CD4-positive, alpha-beta T cell treated with Interleukin-4 for 4 hours (primary cell): Measurements from ENCODE around the gene RTN4RL2.

Experiments used
- DNase-seq: peaks from one replicate; pipeline ENCODE4 v3.0.0-alpha.2; 2020

The RTN4RL2 gene

DNA sequence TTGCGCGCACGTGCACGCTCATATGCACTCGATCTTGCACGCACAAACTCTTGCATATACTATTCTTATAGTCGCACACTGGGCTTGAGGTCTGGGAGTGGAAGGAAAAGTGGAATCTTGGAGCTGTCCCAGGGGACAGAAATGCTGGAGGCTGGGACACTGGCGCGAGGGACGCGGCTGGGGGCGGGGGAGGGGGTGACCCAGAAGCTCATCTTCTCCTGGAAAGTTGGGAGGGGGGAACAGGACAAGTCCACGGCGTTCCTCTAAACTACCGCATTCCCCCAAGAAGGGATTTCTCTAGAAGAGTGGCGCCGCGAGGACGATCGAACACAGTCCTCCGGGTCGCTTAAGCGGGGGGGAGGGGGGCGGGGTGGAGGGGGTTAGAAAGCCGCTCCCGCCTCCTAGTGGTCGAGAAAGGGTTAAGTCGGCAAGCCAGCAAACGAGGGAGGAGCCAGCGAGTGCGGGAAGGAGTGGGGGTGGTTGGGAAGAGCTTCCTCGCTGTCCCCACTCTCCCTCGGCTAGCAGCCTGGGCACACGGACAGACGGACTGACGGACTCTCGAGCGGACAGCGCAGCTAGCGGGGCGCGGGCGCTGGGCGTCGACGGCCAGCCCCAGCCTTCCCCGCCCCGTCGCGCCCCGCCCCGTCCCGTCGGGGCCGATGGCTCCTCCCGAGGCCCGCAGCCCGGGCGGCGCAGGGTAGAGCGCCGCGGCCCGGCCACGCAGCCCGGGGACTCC lies at the start of gene RTN4RL2:
TSS of gene RTN4RL2 (plus strand) at position 507 of the 736 bp plus-strand sequence. CDS start 338 bp downstream, outside the sequence.
- no peak for DNase-seq

DNA sequence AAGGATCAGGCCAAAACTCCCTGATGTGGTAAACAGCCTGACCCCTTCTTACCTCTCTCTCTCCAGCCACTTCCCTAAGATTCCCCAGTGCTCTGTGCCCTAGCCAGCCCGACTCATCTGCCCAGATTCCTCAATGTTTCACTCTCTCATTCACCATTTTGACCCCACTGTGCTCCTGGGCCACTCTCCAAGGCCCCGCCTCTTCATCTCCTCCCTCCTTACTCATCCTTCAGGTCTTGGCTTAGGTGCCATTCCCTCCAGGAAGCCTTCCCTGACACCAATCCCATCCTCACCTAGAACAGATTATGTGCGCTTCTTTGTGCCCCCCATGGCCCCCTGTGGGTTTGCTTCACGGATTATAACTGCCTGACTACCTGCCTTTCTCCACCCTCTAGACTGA lies 46.6 kb upstream of the RTN4RL2 start:
- DNase-seq: no peak

DNA sequence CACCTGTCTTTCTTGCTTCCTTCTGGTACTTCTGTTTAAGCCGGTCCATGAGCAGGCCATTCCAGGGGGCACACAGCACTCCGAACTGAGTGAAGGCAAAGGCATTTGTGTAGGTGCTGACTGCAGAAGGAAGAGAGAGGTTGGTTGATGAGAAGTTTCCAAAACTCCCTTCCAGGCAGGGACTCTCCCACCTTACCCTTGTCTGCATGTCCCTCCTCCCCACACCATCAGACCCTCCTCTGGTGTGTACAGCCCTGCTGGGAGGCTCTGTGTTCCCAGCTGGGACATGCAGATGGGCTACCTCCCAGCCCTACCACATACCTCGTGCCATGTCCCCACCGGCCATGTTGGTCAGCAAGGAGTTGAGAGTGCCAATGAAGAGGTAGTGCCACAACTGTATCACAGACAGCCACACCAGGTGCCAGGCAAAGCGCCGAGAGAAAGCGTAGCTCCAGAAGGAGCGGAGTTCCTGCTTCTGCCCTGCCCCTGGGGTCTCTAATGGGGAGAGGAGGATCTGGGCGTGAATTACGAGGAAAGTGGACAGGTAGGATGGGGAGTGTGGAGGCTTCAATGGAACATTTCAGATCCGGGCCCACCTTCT lies 45.6 kb upstream of the RTN4RL2 start:
- DNase-seq: no peak

DNA sequence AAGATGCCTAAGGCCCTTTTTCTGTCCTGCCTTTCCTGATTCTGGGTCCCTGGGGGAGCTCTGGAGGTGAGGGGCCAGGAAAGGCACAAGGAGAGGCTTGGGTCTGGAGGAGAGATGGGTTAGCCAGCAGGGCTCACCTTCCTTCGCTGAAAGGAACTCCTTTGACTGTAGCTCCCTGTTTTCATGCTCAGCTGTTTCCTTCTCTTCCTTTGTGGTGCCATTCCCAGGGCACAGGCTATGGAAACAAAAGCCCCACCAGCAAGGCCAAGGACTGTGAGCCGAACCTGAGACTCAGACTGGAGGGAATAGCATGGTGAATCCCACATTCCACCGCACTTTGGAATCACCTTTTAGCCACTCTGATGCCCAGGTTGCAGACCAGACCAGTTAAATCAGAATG lies 43.9 kb upstream of the RTN4RL2 start:
- no peak for DNase-seq

DNA sequence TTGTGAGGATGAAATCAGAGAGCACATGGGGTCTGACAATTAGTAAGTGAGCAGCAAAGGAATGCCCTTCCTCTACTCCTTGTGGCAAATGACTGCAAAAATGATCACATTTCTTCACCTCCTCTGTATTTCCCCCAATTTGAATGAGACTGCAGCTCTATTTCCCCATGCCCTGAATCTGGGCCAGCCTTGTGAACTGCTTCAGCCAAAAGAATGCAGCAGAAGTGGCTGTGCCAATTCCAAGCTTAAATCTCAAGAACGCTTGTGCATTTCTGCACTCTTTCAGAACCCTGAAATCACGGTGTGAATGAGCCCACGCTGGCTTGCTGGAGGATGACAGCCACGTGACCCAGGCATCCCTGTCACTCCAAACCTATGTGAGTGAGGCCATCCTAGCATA lies 43.3 kb upstream of the RTN4RL2 start:
- no peak for DNase-seq

DNA sequence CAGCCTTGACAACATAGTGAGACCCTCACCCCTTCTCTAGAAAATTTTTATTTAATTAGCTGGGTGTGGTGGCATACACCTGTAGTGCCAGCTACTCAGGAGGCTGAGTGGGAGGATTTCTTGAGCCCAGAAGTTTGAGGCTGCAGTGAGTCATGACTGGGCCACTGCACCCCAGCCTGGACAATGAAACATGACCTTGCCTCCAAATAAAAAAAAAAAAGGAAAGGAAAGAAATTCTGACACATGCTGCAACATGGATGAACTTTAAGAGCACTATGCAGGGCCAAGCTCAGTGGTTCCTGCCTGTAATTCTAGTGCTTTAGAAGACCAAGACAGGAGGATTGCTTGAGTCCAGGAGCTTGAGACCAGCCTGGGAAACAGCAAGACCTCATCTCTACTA lies 42.2 kb upstream of the RTN4RL2 start:
- DNase-seq: no peak

DNA sequence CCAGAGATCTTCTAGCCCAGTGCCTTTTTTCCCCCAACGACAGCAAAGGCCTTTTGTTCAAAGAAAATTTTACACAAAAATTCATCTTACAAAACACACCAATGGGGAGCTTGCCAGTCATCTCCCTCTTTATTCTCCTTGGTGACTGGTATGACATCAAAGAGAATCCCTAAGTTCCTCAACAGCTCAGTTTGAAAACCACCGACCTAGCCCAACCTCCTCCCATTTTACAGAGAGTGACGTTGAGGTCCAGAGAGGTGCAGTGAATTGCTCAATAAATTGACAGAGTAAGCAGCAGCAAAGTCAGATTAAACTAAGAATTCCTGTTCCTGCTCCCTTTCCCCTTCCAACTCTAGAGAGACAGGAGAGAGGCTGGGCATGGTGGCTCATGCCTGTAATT lies 41.2 kb upstream of the RTN4RL2 start:
- no peak for DNase-seq

DNA sequence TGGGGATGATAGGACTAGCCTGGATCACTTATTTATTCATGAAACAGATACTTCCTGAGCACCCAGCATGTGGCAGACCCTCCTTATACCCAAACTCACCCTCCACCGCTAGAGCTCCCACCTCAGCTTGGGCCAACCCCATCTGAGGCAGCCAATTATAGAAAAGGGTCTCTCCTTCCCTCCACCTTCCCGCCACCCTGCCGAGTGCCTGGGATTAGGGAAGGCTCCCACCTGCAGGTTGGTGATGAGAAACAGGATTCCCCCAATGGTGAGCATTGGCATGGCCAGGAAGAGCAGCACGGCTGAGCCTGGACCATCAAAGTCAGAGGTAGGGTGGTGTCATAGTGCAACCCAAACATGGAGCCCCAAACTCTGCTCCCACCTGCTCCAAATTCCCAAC lies 39.3 kb upstream of the RTN4RL2 start:
- DNase-seq: no peak

DNA sequence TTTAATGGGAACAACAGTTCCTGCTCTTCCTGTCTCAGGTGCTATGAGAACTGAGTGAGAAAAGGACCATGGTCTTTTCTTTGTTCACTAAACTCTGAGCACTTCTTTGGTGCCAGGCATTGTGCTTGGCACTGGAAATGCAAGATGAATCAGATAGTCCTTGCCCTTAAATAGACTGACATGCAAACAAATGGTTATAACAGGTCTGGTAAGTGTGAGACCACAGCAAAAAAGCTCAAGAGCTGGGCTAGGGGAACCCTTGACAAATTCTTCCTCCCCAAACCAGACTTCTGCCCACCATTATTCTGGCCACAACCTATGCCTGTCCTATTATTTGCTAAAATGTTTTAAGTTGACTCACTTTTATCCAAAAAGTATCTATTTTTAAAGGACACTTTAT lies 38.5 kb upstream of the RTN4RL2 start:
- peak; percentile 25 for DNase-seq

DNA sequence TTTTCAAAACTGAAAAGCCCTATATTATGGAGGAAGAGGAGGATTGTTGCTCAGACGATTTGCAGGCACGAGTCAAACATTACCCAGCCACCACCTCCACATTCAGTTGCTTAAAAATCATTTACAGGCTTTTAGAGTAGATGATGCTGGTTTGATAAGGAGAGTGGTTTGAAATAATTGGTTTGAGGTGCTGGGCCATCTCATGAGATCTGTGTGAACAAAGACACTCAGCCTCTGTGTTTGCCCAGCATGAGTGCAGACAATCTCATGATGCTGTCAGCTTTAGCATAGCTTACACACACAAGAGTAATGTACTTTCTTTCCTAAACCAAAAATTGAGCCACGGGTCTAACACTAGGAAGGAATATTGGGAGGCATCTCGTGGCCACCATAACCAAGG lies 37.7 kb upstream of the RTN4RL2 start:
- no peak for DNase-seq

DNA sequence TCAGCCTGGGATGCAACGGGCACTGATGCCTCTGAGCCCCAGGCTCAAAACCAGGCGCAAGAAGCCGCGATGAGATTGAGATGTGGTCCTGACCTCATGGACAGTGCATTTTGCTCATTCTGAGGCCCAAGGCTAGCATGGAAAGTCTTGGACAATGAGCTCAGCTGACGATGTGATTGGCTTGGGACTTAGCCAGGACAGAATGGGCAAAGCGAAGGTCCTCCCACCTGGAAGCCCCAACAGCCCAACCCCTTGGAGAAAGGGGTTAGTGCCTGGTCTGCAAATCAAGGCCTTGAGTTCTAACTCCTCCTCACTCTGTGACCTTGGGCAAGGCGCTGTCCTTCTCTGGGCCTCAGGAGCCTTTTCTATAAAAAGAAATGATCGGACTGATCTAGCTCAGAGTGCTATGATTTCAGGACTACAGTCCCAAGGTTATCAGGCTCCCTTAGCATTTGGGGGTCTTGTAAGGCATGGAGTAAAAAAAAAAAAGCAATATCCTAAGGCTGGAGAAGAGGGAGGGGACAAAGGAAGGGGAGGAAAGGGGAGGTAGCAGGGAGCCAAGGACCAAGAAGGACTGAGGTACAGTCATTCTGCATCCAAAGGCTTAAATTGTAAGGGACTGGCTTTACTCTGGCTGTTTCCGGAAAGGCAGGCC lies 36.1 kb upstream of the RTN4RL2 start:
- DNase-seq: no peak

DNA sequence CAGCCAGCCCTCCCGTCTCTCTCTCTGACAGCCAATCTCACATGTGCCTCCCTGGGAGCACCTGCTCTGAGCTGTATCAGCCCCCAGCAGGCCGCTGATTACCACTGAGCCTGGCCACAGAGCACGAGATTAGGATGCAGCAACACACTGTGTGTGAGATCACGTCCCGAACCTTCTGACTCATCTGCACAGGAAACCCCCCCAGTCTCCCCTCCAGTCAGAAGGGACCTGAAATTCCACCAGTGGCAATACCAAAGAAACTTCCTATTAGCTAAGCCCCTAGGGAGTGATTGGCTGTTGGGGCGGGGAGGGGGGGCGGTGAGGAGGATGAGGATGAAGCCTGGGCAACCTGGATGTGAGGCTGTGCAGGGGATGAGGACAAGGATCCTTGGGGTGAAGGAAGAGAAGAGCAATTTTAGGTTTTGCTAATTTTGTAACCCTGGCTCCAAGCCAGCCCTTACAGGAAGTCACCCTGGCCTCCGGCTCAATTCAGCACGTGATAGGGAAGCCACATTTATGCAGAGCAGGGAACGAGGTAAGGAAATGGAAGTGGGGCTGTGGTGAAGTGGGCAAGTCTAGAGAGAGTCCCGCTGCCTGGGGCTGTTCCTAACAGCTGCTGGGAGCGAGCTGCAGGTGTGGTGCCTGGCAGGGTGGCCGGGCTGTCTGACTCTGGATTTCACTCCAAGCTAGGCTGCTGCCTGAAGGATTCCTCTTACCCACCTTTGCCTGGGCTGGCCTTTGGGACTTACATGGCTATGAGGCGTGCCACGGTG lies 35.4 kb upstream of the RTN4RL2 start:
- peak; percentile 92 for DNase-seq

DNA sequence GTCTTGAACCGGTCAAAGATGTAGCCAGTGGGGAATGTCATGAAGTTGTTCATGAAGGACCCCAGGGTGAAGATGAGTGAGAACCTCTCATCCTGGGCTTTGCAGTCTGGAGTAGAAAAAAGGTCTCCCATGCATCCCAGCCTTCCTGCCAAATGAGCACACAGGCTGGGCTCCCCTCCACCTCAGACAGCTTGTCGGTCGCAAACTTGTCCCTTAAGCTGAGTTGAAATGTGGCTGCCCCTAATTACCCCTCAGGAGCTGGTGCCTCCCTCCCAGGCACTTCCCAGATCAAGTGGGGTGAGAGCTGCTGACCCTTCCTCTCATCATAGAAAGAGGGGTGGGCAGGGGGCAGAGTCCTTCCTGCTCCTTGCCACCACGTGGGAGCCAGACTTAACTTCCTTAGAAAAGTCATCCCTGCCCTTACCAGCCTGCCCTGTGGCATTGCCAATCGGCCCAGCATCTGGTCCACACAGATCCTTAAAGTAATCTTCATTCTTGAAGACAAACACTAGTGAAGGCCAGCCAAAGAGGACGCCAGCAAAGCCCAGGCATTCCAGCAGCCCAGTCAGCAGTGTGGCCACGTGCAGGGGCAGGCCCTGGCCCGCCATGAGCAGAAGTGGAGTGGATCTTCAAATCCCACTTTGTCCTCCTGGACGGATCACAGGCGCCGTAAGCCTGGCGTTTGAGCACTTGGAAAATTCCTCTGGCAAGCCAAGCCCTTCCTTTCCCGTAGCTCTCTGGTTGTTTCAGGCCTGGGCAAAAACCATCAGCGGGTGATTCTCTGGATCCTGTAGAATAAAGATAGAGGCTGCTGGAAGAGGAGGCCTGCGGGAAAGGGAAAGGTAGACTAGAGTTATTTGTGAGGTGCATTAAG lies 34.5 kb upstream of the RTN4RL2 start:
- no peak for DNase-seq

DNA sequence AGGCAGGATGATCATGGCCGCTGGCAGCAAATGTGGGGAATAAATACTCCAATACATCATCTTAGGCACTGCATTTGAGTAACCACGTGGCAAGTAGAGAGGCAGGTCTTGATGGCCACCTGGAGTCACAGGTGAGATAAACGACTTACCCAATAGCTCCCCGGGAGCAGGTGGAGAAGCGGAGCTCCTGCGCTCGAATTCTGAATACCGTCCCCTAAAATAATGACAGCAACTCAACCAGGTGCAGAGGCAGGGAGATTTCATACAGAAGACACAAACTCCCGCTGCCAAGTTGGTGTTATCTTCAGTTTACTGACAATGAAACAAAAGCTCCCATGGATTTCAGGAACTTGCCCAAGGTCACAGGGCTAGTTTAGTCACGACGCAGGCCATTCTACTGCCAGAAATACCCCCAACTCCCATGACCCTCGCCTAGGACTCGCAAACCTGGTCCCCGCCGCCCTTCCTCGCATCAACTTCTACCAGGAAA lies 33.8 kb upstream of the RTN4RL2 start:
- DNase-seq: no peak

DNA sequence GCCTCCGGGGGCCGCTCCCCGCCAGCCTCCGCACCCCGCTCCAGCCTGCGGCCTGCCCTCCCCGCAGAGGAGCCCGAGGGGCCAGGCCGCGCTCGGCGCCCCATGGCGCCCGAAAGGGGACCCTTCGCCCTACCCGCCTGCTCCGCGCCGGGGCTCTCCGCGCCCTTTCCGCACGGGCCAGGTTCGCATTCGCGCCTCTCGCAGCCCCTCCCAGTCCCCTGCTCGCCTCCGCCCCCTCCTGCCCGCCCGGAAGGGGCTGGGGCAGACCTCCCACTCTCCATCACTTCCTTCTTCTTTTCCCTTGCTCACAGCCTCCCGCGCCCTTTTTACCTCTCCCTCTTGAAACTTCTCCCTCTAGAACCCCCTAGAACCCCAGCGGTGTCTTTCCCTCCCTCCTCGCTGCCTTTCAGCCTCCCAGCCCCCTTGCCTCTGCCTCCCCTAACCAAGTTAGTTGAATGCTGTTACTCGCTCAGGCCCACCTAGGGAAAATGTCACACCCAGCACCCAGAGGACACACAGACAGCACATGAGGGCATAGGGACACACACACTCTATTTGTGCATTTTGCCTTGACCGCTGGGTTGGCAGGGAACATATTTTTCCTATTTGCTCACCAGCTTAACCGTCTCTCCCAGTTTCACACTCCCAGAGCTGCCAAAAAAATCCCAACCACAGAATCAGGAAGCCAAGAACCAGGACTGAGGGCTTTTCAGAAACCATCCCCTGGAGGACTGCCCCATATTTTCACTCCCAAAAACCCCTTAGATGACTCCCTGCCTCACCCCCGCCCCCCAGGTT lies 33.2 kb upstream of the RTN4RL2 start, which contains the start of gene SLC43A3:
TSS of gene SLC43A3 (minus strand) at position 193 of the 798 bp plus-strand sequence. CDS start 949 bp downstream, outside the sequence.
- peak; percentile 57 for DNase-seq

DNA sequence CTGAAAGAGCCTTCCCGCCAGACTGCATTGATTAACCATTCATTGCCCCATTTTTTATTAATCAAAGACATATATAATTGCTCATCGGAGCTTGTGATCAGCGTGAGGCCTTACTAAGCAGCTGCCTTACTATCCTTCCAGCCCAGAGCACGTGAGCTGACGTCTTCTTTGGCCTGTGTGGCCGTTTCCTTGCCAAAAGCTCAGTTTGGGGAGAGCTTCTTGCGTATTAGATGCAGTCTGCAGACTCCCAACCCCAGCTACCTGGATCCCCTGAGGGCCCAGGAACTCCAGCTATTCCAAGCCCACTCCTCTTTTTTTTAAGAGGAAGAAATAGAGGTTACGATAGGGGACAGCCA lies 32.6 kb upstream of the RTN4RL2 start:
- DNase-seq: no peak

DNA sequence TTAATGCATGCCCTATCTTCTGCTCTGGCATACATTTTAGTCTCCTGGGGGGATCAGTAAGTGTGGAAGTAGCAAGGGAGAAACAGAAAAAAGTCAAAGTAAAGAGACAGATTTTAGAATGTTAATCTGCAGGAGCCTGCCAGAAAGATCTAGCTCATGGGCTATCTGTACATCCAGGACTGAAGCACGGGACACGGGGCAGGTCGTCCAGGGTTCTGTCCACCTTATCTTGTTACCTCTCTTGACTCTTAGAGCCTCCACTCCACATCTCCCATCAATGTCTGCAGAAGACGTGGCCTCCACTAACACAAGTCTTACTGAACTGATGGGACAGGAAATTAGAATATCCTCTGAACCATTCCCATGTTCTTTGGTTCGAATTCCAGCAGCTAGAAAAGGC lies 31.7 kb upstream of the RTN4RL2 start:
- DNase-seq: no peak

DNA sequence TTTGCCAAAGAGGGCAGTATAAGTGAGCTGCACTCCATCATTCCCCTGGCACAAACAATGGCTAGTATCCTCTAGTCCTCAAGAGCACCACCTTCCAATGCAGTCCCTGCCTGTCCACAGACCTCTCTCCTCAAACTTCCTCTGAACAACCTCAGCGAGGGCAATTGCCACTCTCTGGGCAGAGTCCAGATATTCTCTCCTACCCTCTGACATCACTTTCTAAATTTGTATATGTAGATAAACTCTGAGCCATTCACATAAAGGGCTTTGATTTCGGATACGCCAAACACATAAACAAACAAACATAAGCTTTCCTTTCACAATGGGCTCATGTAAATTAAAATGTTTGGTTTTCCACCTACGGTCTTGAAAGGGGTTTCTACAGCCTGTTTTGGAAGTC lies 30.4 kb upstream of the RTN4RL2 start:
- DNase-seq: no peak

DNA sequence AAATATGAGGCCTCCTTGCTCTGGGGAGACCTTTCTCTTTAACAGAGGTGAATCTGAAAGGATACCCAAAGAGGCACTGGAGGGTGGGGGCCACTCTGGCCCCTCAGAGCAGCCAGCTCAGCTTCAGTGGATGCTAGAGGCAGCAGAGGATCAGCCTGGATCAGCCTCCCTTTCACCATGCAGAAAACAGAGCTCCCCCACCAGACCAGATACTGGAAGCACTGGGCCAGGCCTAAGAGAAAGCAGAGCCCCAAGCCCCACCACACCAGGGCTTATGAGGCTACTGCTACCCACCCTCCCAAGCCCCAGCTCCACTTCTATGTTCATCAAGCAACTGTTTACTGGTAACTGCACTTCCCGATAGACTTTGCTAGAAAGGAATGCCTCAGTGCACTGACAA lies 29.4 kb upstream of the RTN4RL2 start:
- DNase-seq: no peak

DNA sequence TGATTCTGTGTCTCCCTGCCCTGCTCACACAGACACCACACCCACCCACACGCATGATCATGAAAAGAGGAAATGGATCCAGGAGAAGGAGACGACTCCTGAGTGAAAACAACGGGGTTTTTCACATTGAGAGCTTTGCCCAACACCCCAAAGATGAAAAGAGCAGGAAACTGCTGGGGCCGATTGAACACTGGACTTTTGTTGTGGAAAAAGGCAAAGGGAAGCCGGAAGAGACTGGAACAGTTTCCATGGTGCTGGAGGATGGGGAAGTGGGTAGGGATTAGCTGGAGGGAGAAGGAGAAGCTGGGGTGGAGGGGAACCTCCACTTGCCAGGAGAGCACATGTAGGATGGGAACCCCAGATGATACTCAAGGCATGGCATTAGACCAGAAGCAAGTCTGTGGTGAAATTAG lies 28.2 kb upstream of the RTN4RL2 start:
- no peak for DNase-seq

DNA sequence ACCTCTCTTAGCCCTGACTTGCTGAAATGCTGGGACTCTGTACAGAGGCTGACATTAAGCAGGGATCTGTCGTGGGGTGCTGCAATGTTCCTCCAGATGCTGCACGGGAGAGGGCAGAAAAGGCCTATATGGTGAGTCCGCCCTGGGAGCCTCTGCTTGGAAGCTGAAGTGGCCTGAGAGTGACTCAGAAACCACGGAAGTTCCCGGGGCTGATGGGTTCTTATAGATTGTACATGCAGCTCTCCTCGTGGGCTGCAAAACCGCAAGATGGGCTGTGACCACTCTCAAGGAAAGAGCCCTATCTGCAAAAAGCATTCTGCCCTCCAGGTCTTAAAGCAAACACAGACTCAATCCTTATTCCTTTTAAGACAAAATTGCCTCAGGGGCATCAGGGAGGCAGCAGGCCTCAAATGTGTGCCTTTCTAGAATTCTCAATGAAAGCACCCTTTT lies 27.6 kb upstream of the RTN4RL2 start:
- no peak for DNase-seq
